Glomerular visceral epithelial cell (primary cell): ENCODE results near the gene CADM2.
"Not testable (repeated sequence)": the region's sequence is repeated elsewhere in the genome, so short reads cannot be mapped to it uniquely, and the experiment has no call there.

ENCODE experiments used
- DNase-seq: peaks from one replicate; pipeline ENCODE4 v3.0.0-alpha.2; 2016; ENCODE audit errors: extremely low spot score

Gene CADM2

DNA sequence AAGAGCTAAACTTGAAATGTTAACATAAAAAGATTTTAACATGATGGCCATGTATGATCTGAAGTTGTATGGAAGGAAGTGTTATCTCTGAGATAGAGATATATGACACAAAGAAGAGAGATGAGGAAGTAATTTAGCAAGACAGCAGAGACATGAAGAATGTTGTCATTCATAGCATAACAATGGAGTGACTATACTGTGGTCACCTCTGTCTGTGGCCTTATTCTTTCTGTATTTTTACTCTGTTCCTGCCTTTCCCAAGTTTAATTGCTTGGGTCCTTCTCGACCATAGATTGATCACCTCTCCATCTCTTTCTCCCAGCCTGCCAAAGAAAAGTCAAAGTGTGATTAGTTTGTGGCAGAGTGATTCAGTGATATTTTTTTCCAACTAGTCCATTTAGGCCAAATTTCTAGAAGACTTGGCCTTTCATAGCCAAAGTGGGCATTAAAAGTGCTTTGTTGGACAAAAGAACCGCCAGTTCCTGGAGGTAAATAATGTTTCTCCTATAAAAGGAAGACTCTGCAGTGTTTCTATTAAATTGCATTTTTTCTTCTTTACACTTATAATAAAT lies 711.9 kb downstream of the CADM2 start:
- DNase-seq = peak; percentile 25

DNA sequence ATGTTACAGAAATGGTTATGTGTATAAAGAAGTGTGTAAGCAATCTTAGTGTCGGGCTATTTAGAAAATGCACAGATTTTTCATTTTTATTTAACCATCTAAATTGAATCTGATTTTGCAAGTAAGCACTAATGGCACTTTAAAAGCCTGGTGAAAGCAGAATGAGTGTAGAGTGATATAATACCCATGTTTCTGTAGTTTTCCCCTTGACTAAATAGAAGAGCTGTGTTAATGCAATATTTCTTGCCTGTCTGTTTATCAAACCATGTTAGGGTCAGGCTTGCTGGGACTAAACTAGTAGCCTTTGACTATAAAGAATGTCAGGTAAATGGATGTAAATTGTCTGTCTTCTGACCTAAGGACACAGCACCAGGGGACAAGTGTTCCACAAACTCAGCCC lies 714.0 kb downstream of the CADM2 start:
- DNase-seq = no peak

DNA sequence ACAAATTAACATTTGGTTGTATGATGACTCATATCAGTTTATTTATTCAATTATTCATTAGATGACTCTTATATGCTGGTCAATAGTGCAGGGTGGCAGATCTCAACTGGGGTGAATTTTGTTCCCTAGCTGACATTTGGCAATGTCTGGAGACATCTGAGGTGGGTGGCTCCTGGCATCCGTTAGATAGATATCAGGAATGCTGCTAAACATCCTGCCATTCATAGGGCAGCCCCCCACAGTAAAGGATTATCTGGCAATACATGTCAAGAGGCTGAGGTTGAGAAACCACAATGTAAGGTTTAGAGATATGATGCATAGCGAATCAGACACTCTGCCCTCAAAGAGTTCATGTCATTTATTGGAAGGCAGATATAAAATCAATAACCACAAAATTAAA lies 719.9 kb downstream of the CADM2 start:
- DNase-seq = no peak

DNA sequence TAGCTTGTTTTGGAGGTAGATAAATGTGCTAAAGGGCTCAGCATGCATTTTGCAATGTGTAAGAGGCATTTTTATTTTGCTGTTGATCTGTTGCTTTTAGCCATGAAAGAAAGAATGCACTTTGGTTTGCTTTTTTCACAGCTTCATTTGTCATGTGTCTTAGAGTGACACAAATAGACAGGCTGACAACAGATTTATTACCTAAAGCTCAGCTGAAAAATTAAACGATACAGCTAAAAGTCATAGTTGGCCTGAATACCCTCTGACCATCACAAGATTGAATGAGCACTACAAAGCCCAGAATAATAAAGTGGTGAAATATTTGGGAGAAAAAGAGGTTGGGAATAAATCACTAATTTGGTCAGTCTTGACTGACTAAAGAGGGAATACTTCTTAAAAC lies 723.1 kb downstream of the CADM2 start:
- DNase-seq = no peak

DNA sequence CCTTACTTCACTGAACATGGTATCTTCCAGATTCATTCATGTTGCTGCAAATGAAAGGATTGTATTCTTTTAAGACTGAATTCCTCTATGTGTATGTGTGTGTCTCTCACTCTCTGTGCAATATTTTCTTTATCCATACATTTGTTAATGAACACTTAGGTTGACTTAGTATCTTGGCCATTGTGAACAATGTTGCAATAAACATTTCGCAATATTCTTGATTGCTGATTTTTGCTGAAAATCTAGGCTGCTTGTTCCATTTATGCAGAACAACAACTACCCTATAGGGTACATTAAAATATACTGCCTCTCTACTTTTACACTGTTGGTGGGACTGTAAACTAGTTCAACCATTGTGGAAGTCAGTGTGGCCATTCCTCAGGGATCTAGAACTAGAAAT lies 732.4 kb downstream of the CADM2 start:
- DNase-seq = no peak

DNA sequence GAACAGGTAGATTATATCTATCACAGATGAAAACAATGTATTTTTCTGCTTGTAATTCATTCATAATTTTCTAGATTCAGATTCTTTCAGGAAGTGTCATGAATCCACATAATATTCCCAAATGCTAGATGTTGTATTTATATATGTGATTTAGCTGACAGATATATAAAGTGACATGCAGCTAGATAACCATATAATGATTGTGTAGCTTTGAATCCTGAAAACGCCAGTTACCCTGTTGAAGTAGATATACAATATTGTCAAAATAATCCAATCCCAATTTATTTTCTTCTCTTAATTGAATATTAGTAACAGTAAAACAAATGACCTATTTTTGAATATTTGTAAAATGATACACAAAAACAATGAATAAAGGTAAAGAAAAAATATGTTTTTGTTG lies 738.4 kb downstream of the CADM2 start:
- DNase-seq = no peak

DNA sequence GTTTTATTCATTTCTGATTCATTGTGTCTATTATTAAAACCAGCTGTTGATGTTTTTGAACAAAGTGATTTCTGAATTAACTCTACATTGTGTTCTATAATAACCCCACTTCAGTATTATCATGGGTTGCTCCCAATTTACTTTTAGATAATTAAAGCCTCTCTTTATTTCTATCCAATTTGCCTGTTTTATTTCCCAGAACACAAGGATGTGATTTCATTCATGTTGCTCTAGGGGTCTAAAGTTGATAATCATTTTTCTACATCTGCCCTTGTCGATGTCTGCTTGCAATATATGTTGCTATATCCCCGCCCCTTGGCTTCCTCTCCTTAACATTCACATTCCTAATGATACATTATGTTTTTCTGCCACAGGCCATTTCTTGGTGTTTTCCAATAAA lies 747.3 kb downstream of the CADM2 start:
- no peak for DNase-seq

DNA sequence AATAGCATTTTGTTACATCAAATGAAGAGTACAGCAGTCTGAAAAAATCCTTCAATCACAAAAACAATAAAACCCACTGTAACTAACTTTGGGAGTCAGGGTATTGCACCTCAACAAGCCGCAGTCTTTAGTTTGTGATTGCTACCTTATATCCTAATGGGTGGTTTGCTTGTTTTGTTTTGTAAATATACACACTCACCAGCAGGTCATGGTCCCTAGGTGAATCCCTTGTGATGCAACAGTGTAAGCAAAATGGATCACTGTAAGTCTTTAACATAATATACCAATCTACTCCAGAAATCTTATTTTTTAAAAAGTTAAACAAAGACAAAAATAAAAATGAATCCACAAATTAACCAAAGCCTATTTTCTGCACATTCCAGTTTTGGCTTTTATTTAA lies 749.5 kb downstream of the CADM2 start:
- DNase-seq = not testable (repeated sequence)

DNA sequence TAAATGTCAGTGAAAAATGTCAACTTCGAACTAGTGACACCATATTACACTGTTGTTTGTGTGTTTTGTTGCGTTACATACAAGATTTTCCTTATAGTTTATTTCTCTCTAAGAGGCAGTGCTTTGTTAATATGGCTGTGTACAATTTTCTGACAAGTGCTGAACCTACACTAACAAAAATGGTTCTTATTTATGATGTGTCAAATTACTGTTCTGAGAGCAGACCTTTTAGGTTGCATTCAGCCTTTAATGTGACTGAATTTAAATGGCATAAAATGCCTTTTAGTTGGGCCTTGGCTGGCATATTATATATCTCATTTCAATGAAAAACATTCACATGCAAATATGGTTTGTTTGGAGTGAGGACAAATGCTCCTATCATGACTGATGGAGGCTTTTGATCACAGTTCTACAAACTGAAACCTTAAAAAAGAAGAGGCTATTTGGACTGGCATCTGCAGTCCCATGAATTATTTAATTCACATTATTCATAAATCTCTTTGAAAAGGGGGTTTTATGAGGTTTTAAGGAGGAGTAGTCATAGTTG lies 750.6 kb downstream of the CADM2 start:
- no peak for DNase-seq

DNA sequence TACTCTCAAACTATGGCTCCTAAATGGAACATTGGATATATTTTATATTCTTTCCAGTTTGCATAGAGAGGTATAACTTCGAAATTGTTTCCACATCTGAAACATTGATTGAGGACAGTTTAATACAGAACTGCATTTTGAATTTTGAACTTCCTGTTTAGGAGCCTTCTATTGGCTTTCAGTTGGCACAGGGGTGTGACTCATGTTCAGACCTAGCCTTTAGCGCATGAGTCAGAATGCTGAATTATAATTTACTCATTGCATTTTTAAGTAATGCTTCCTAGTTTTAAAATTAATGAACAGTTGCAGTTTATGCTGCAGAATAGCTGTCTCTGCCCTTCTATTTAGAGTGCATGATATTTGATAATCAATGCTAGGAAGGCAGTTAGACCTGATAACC lies 751.7 kb downstream of the CADM2 start:
- DNase-seq = no peak

DNA sequence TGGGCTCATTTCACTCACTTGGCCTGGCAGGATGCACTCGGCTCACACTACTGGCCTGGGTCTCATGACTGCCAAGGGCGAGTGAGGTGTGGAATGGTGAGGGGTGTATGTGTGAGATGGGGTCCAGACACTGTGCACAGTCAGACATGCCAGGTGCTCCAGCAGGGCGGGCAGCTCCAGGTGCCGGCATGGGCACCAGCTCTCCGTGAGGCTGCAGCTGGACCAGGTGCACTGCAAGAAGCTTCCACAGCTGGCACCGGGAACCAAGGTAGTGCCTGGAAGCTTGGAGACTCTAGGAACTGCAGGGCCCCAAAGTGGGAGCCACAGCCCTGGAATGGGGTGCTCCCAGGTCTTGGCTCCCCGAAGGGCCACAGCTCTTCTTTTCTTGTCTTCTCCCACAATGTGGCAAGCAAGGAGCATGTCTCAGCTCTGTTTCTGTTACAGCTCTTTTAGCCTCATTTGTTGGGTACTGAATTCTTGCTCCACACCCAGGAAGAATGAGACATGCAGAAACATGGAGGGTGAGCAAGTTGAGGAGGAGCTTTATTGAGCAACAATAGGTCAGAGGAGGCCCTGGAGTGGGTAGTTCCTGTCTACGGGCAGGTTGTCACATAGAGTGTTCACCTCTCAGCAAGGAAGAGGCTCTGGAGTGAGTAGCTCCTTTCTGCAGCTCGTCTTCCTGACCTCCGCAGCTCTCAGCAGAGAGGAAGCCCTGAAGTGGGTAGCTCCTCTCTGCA lies 762.8 kb downstream of the CADM2 start:
- DNase-seq = no peak

DNA sequence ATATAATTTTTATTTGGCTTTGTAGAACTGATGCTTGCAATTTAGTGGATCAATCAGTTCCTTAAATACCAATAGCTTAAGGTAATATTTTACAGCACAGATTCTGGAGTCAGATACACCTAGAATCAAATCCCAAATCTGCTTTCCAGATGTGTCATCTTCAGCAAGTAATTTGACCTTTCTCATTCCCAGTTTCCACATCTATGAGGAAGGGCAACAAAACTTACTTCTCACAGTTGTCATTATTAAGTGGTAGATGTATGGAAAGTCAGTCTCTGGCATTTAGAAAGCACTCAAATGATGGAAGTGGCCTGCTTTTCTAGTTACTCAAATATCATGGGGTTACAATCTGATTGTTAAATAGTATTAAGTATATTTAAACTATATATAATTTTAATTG lies 767.0 kb downstream of the CADM2 start:
- DNase-seq = no peak

DNA sequence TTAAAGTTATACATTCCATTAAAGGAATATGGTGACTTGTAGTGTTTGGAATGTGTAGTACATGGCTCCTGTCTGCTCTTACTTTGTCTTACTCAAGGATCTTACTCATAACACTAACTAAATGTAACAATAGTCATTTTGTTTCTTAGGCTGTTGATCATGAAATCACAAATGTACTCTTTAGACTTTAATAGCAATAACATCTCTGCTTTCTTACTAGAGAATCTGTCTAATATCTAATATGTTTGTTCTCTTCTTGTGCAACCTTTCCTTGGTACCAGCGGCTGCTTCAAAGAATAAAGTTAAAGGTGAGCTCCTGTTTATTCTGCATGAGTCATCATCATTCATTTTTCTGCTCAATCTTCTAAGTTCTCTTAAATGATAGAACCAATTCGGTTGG lies 767.5 kb downstream of the CADM2 start:
- no peak for DNase-seq

DNA sequence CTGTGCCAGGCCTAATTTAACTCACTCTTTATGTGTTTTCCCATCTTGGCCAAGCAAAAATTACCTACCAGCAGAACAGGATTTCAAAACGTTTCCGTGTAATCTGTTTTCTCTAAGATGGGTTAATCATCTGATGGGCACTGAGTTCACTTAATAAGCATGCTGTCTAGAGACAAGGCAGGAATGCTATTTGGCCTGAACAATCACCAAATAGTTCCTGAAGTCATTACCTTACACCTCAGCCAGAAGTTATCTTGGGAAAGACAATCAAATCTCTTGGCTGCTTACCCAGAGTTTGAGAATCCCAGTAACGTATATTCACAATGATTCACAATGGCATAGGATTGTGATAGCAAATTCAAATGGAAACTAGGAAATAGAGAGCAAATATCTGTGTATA lies 779.1 kb downstream of the CADM2 start:
- no peak for DNase-seq

DNA sequence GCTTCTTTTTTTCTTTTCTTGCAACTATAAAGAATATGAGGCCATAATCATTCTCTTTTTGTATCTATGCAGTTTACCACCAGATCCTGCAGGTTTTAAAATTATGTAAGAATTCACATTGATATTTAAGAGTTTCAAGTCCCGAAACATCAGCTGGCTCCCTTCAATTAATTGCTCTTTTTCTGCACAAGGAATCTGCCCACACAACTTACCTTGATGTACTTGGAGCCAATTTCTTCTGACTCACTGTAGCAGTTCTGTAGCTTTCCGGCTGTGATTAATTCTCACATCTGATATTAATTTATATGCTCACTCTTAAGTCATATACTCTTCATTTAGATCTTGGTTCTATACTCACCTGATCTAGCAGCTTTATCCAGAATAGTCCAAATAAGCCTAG lies 781.8 kb downstream of the CADM2 start:
- no peak for DNase-seq

DNA sequence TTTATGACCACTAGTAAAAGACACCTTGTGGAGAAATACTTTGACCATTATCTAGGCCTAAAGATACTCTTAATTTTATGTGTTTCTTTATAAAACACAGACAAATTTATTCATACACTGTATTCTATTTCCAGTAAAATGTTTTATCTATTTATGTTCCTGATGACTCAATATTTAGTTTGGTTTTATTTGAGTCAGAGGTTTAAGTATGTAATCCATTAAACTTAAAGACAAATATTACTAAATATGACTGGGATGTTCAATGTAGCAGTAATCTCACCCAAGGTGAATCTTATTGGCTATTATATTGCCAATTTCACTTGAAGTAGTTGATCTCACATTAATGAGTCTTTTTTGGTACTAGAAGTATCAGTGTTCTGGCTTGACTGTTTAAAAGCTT lies 799.7 kb downstream of the CADM2 start:
- DNase-seq = no peak

DNA sequence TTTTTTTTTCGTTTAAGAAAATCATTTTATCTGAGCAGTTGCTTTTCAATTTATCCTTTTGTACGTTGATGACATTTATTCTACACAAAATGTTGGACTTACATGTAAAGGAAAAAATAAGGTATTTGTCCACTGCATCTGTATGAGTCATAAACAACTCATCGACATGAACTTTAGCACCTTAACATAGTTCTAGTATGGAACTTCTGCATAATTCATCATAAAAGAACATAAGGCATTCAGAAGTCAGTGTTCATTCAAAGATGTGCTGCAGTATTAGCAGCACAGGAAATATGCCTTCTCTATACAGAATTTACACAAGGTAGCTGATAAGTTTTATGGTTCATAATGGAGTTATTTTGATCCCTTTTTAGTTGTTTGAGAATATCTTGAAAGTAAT lies 801.6 kb downstream of the CADM2 start:
- no peak for DNase-seq

DNA sequence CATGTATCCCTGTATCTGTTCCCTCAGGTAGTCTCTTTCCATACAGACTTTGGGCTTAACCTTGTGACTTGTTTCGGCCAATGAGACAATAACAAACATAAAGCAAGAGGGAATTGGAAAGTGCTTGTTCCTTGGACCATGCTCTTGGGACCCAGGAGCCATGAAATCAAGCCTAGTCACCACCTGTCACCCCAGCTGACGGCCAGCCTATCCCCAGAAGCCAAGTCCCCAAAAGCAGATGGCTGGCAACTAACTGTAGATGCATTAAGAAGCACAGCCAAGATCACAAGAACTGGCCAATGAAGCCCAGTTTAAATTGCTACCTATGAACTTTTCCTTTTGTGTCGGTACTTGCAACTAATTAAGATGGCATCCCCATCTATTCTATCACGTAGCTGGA lies 822.0 kb downstream of the CADM2 start:
- DNase-seq = no peak

DNA sequence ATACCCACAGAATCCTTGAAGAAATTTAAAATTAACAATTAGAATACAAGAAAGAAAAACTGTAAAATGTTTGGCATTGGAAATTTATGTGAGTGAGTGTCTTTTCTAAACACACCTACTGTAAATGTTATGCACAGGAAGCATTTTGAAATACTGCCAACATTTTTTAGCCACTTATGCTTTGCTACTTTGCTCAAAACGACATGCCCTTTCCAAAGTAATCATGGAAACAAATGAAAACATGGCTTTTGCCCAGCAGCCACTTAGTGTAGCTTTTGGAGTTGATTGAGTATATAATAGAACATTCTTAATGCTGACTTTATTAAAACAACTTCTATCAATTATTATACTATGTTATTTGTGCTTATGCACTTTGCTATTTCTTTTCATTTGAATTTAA lies 823.0 kb downstream of the CADM2 start:
- no peak for DNase-seq

DNA sequence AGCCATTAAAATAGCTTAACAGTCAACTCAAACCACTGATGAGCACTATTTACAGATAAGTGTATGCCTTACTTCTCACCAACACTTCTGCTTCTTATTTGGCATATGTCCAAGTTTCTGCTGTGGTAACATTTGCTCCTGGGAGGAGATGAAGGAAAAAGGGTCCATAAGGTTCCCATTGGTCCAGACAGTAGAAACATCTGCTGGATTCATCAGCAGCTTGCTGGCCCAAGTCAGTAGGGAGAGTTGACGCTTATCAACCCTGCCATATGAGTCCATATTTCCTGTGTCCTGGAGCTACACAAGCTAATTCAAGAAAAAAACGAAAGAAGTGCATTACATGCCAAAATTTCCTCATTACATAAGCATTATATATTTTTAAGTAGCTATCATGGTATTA lies 824.5 kb downstream of the CADM2 start:
- DNase-seq = no peak

DNA sequence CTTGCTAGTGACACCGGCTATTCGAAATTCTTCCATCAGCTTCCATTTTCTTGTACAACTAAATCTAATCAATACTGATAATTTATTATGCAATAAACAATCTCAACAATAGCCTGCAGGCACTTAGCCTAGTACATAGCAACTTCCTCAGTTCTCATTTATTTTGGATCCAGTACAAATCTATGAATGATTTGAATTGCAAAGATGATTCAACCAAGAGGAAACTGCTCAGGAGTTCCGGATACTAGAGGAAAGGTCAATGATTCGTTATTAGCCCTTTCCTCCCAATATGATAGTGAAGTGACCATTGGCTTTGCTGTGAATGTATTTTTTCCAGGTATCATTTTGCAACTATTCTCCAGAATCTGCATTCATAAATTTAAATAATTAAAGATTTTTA lies 827.0 kb downstream of the CADM2 start:
- no peak for DNase-seq

DNA sequence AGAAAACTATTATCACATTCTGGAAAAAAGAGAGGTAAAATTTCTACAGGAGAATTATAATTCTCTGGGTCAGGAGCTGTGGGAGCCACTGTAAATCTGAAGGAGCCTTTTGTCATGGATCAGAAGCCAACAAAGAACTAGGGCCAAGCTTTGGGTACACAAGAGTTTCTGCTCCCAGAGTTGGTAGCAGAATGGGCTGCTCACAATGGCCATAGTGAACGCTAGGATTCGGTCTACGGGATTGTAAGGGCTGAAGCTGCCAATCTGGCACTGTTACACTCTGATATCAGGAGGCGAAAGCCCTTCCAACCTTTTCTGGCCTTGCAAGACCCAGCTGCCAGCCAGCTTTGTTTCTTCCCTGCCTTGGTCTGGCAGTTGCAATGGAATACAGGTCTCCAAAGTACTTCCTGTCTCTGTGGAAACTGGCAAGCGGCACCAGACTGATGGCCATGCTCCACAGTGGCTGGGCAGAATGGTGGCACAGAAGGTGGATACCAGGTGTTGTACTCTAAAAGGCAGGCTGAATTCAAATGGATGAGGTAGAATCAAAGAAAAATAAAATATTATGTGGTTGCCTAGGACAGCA lies 831.7 kb downstream of the CADM2 start:
- no peak for DNase-seq

DNA sequence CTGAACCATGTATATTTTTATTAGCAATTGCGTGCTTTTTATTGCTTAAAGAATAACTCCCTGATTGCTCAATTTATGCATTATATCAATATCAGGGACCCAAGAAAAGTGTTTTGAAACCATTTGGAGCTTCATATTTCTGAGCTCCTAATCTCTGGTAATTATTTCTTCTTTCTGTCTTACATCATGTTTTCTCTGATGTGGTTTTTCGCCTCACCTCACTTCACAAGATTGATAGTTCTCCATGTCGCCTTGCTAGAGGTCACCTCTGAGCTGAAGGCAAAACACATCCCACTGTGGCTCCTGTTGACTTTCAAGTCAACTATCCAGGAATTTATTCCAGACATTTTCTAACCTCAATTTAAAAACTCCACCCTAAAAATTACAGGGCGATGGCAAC lies 837.4 kb downstream of the CADM2 start:
- DNase-seq = peak; percentile 32
